Upper lobe of left lung (tissue), 6 donors: Measurements from ENCODE around the gene KRTAP1-4. TPM values are rescaled to one million over a fixed set of nuclear protein-coding genes. Genes with fewer than 3 reads are reported as not detected.

Experiments
- ATAC-seq, 2 donors: fragments of 200-7000 bp; cut with Tn5 transposase; one replicate each; pipeline ENCODE4 v1.9.1; 2022; ENCODE audit warnings: mild to moderate bottlenecking in 2 of 2, moderate library complexity in 2 of 2; ENCODE audit not compliant: low FRiP score in 2 of 2
- DNase-seq, 2 donors: peaks; one replicate each; pipeline ENCODE4 v3.0.0-alpha.2; 2019 to 2020
- H3K27ac ChIP-seq, 4 donors: fragments of 200-600 bp; sonication (generic); one replicate each; pipeline ENCODE4 v1.5.1; 2016 to 2019
- H3K27me3 ChIP-seq, 4 donors: fragments of 200-600 bp; sonication (generic); one replicate each; pipeline ENCODE4 v1.5.1; 2017 to 2019
- H3K36me3 ChIP-seq, 4 donors: fragments of 200-600 bp; sonication (generic); one replicate each; pipeline ENCODE4 v1.5.1; 2016 to 2019
- H3K4me1 ChIP-seq, 4 donors: fragments of 200-600 bp; sonication (generic); one replicate each; pipeline ENCODE4 v1.5.1; 2018 to 2019
- H3K4me3 ChIP-seq, 4 donors: fragments of 200-600 bp; sonication (generic); one replicate each; pipeline ENCODE4 v1.5.1; 2017 to 2019; ENCODE audit warnings: mild to moderate bottlenecking in 2 of 4, moderate library complexity in 1 of 4
- H3K9me3 ChIP-seq, 4 donors: fragments of 200-600 bp; sonication (generic); one replicate each; pipeline ENCODE4 v1.5.1; 2018 to 2019
- CTCF ChIP-seq, 6 experiments: fragments of 450-650 bp in 4 of 6; fragments of 200-600 bp in 2 of 6; sonication (generic) in 2 of 6; IDR thresholded peaks; one replicate each; pipeline ENCODE4 v1.5.1; 2016 to 2019; ENCODE audit warnings: antibody characterized with exemption in 6 of 6
- EP300 ChIP-seq, 4 donors: sonication (generic); formaldehyde crosslinking; IDR thresholded peaks; one replicate each; pipeline ENCODE4 v1.5.1; 2017; ENCODE audit warnings: antibody characterized with exemption in 4 of 4, control low read depth in 2 of 4
- POLR2A ChIP-seq, 4 donors: fragments of 450-650 bp; IDR thresholded peaks; one replicate each; pipeline ENCODE4 v1.5.1; 2016 to 2017; ENCODE audit warnings: antibody characterized with exemption in 4 of 4, mild to moderate bottlenecking in 2 of 4
- POLR2AphosphoS5 ChIP-seq, 2 donors: sonication (generic); formaldehyde crosslinking; IDR thresholded peaks; one replicate each; pipeline ENCODE4 v1.5.1; 2017; ENCODE audit warnings: antibody characterized with exemption in 2 of 2
- WGBS, 2 donors: methylation state at CpG; one replicate each; pipeline ENCODE4 v1.1.5; 2017 to 2018; 5-methylcytosine and 5-hydroxymethylcytosine counted together
- total RNA-seq, 6 donors: library from RNA; depleted of rRNA in 4 of 6; stranded (reverse); fragments of >200 nt in 4 of 6; gene quantifications; one replicate each; pipeline versions ENCODE4 v1.1.0 to v1.2.1, GENCODE V29; 2016 to 2021
- donor health status: DM: no; HTN: no; CAD: no; lungs with moderate emphysema.
- donor health status: DM: no; HTN: yes; CAD: no; lungs with severe emphysema.

Gene KRTAP1-4
- total RNA-seq, 6 donors from 2014 or later: not detected

GRCh38 chr17:40992666-40993065 lies 37.3 kb downstream of the KRTAP1-4 start:
- no peak for TF ChIP-seq POLR2A (IDR thresholded peaks at IDR 0.05)
- TF ChIP-seq CTCF (IDR thresholded peaks at IDR 0.05): no peak
- TF ChIP-seq EP300 (IDR thresholded peaks at IDR 0.05): no peak
- TF ChIP-seq POLR2AphosphoS5 (IDR thresholded peaks at IDR 0.05): no peak
- H3K9me3 ChIP-seq: no peaks in the 10 kb centered on the region
- WGBS, 2 donors: 86 to 91% methylated on average over 3 of the region's 3 CpGs
- no peak overlapping the region for H3K27ac ChIP-seq
- H3K4me3 ChIP-seq: no peak overlapping the region
- no peaks in the 10 kb centered on the region for H3K36me3 ChIP-seq
- ATAC-seq: no peak
- no peaks in the 10 kb centered on the region for H3K27me3 ChIP-seq
- no peak for DNase-seq
- H3K4me1 ChIP-seq: no peaks in the 10 kb centered on the region

- TF ChIP-seq POLR2A (IDR thresholded peaks at IDR 0.05) (no peak), EP300 (IDR thresholded peaks at IDR 0.05) (no peak), POLR2AphosphoS5 (IDR thresholded peaks at IDR 0.05) (no peak), CTCF (IDR thresholded peaks at IDR 0.05) (no peak)
- DNase-seq: no peak
- no peaks in the 10 kb centered on the region for H3K36me3 ChIP-seq
- no peaks in the 10 kb centered on the region for H3K4me1 ChIP-seq
- H3K9me3 ChIP-seq: no peaks in the 10 kb centered on the region
- no peak for ATAC-seq
- no peak overlapping the region for H3K27ac ChIP-seq
- H3K27me3 ChIP-seq: no peaks in the 10 kb centered on the region
- H3K4me3 ChIP-seq: no peak overlapping the region
- WGBS, 2 donors: 50 to 57% methylated on average over 8 of the region's 8 CpGs
These were observed 43.1 kb downstream of the KRTAP1-4 start for GRCh38 chr17:40986920-40987319.

GRCh38 chr17:40984226-40984625 lies 45.8 kb downstream of the KRTAP1-4 start, which contains the start of gene KRT40:
KRT40 (minus strand) TSS chr17:40984326; CDS start chr17:40984273, 53 bp downstream.
- Histone ChIP-seq H3K9me3 (no peaks in the 10 kb centered on the region), H3K27me3 (no peaks in the 10 kb centered on the region), H3K27ac (no peak within 1 kb of the TSS), H3K4me3 (no peak within 1 kb of the TSS), H3K36me3 (no peaks in the 10 kb centered on the region), H3K4me1 (no peaks in the 10 kb centered on the region)
- no peak for DNase-seq
- ATAC-seq: no peak
- 61 to 72% methylated on average over 3 of the region's 3 CpGs for WGBS, 2 donors
- TF ChIP-seq CTCF (IDR thresholded peaks at IDR 0.05) (no peak), EP300 (IDR thresholded peaks at IDR 0.05) (no peak), POLR2A (IDR thresholded peaks at IDR 0.05) (no peak), POLR2AphosphoS5 (IDR thresholded peaks at IDR 0.05) (no peak)

- 53 to 67% methylated on average over 5 of the region's 5 CpGs for WGBS, 2 donors
- Histone ChIP-seq H3K4me3 (no peak overlapping the region), H3K27ac (no peak overlapping the region), H3K9me3 (no peaks in the 10 kb centered on the region), H3K4me1 (no peaks in the 10 kb centered on the region), H3K36me3 (no peaks in the 10 kb centered on the region), H3K27me3 (no peaks in the 10 kb centered on the region)
- no peak for TF ChIP-seq POLR2A (IDR thresholded peaks at IDR 0.05)
- no peak for TF ChIP-seq CTCF (IDR thresholded peaks at IDR 0.05)
- no peak for TF ChIP-seq POLR2AphosphoS5 (IDR thresholded peaks at IDR 0.05)
- no peak for TF ChIP-seq EP300 (IDR thresholded peaks at IDR 0.05)
- no peak for DNase-seq
- no peak for ATAC-seq
These were observed 48.9 kb downstream of the KRTAP1-4 start for GRCh38 chr17:40981115-40981514.

- Histone ChIP-seq H3K9me3 (no peaks in the 10 kb centered on the region), H3K36me3 (no peaks in the 10 kb centered on the region), H3K4me1 (no peaks in the 10 kb centered on the region), H3K4me3 (no peak overlapping the region), H3K27ac (no peak overlapping the region), H3K27me3 (no peaks in the 10 kb centered on the region)
- peak in 1 of 2 donors; percentile 17 for ATAC-seq
- TF ChIP-seq POLR2A (IDR thresholded peaks at IDR 0.05) (no peak), POLR2AphosphoS5 (IDR thresholded peaks at IDR 0.05) (no peak)
- DNase-seq: peak in 1 of 2 donors; percentile 13
- 46 to 58% methylated on average over 8 of the region's 8 CpGs for WGBS, 2 donors
These were observed 49.4 kb downstream of the KRTAP1-4 start for GRCh38 chr17:40980596-40980995.
